Suppressor macrophage treated with lipopolysaccharide for 4 hours (primary cell): ENCODE results near the gene PPP1R14B.
"Not testable (repeated sequence)": the region's sequence is repeated elsewhere in the genome, so short reads cannot be mapped to it uniquely, and the experiment has no call there.

Experiments
- DNase-seq: peaks from one replicate; pipeline ENCODE4 v3.0.0-alpha.2; 2020

Gene PPP1R14B

GRCh38 chr11:64260147-64260708, 13.5 kb upstream of the PPP1R14B start:
- no peak for DNase-seq

GRCh38 chr11:64259533-64260067, 12.9 kb upstream of the PPP1R14B start:
- DNase-seq = peak; percentile 66

- no peak for DNase-seq
These were observed 12.3 kb upstream of the PPP1R14B start for GRCh38 chr11:64258946-64259532.

- no peak for DNase-seq
These were observed 11.6 kb upstream of the PPP1R14B start for GRCh38 chr11:64258356-64258755.

- no peak for DNase-seq
These were observed 9.6 kb upstream of the PPP1R14B start for GRCh38 chr11:64256300-64256699.

- DNase-seq = no peak
These were observed 8.7 kb upstream of the PPP1R14B start for GRCh38 chr11:64255135-64256128.

- no peak for DNase-seq
These were observed 7.6 kb upstream of the PPP1R14B start for GRCh38 chr11:64254326-64254725.

- no peak for DNase-seq
These were observed 6.7 kb upstream of the PPP1R14B start for GRCh38 chr11:64253481-64253880.

GRCh38 chr11:64253043-64253442, 6.3 kb upstream of the PPP1R14B start:
- no peak for DNase-seq

GRCh38 chr11:64252003-64252872, 5.5 kb upstream of the PPP1R14B start:
- peak; percentile 61 for DNase-seq

- no peak for DNase-seq
These were observed 4.9 kb upstream of the PPP1R14B start for GRCh38 chr11:64251753-64252002.

GRCh38 chr11:64251016-64251752, 4.4 kb upstream of the PPP1R14B start, which contains the start of gene PLCB3:
TSS of gene PLCB3 (plus strand) at chr11:64251530. CDS start at chr11:64251650, 120 bp downstream.
- DNase-seq = peak; percentile 86

- no peak for DNase-seq
These were observed 3.8 kb upstream of the PPP1R14B start for GRCh38 chr11:64250415-64251015.

GRCh38 chr11:64249563-64250414, 3.0 kb upstream of the PPP1R14B start:
- DNase-seq = no peak

GRCh38 chr11:64249038-64249437, 2.3 kb upstream of the PPP1R14B start:
- DNase-seq = no peak

- no peak for DNase-seq
These were observed 1.8 kb upstream of the PPP1R14B start for GRCh38 chr11:64248578-64248977.

- no peak for DNase-seq
These were observed 1.2 kb upstream of the PPP1R14B start for GRCh38 chr11:64247729-64248531.

GRCh38 chr11:64246621-64246870, 197 bp downstream of the PPP1R14B start:
- not testable (repeated sequence) for DNase-seq

- DNase-seq = peak; percentile 81
These were observed 734 bp downstream of the PPP1R14B start for GRCh38 chr11:64245797-64246620.
